A673 (cell line): ENCODE results near the gene ZCCHC24. TPM values are rescaled to one million over a fixed set of nuclear protein-coding genes. Genes with fewer than 3 reads are reported as not detected.
"Not testable (repeated sequence)": the region's sequence is repeated elsewhere in the genome, so short reads cannot be mapped to it uniquely, and the experiment has no call there.

Source experiments
- BruUV-seq: library from RNA; stranded (reverse); fragments of 400-500 nt; replicated peaks from 2 replicates; lab custom pipeline; 2021; lab: Mats Ljungman, UMichigan
- CTCF ChIA-PET: fragments of 300-600 bp; sonication (Branson Sonifier 250); formaldehyde crosslinking; loops from one replicate; lab custom pipeline; 2022; ENCODE audit warnings: antibody characterized with exemption; lab: Charles Lee
- POLR2A ChIA-PET: fragments of 300-600 bp; sonication (Branson Sonifier 250); formaldehyde crosslinking; loops from one replicate; lab custom pipeline; 2022; ENCODE audit warnings: antibody characterized with exemption; ENCODE audit not compliant: low non-redundant PET; lab: Charles Lee
- DNase-seq: peaks from one replicate; pipeline ENCODE4 v3.0.0-alpha.2; 2015; ENCODE audit warnings: low spot score
- H3K27ac ChIP-seq: fragments of 200-600 bp; sonication (generic); 2 replicates; pipeline ENCODE4 v1.5.1; 2016; ENCODE audit warnings: mixed run types, low read depth, mild to moderate bottlenecking, mixed read lengths, antibody characterized with exemption, low read length; ENCODE audit not compliant: poor library complexity, severe bottlenecking
- H3K27me3 ChIP-seq: fragments of 200-600 bp; sonication (generic); replicated peaks from 2 replicates; pipeline ENCODE4 v1.6.1; 2017; ENCODE audit warnings: mixed run types, low read depth, mild to moderate bottlenecking, mixed read lengths, antibody characterized with exemption, low read length; ENCODE audit not compliant: insufficient read depth, poor library complexity
- H3K36me3 ChIP-seq: fragments of 200-600 bp; sonication (generic); 2 replicates; pipeline ENCODE4 v1.6.1; 2016; ENCODE audit warnings: mixed run types, mild to moderate bottlenecking, mixed read lengths, antibody characterized with exemption, low read length; ENCODE audit not compliant: insufficient read depth, poor library complexity, severe bottlenecking
- H3K4me1 ChIP-seq: fragments of 200-600 bp; sonication (generic); 2 replicates; pipeline ENCODE4 v1.6.1; 2017; ENCODE audit warnings: mixed run types, mild to moderate bottlenecking, mixed read lengths, antibody characterized with exemption, low read length; ENCODE audit not compliant: insufficient read depth, poor library complexity, severe bottlenecking
- H3K4me3 ChIP-seq: fragments of 200-600 bp; sonication (generic); 2 replicates; pipeline ENCODE4 v1.5.1; 2016; ENCODE audit warnings: low read depth, mixed run types, mild to moderate bottlenecking, mixed read lengths, low read length; ENCODE audit not compliant: poor library complexity, severe bottlenecking
- H3K9me3 ChIP-seq: fragments of 200-600 bp; sonication (generic); 2 replicates; pipeline ENCODE4 v1.6.1; 2016; ENCODE audit warnings: mixed run types, low read depth, mild to moderate bottlenecking, mixed read lengths, antibody characterized with exemption, low read length; ENCODE audit not compliant: poor library complexity, severe bottlenecking
- EZH2 ChIP-seq: fragments of 200-600 bp; sonication (generic); IDR thresholded peaks from 2 replicates; pipeline ENCODE4 v1.6.1; 2017; ENCODE audit warnings: borderline replicate concordance, low read depth, mild to moderate bottlenecking, mixed read lengths, antibody characterized with exemption, low read length; ENCODE audit not compliant: poor library complexity, severe bottlenecking
- intact Hi-C: fragments of 100-400 bp; cut with micrococcal nuclease; formaldehyde crosslinking; loops from one replicate; pipeline ENCODE4 v1.10.0; 2022; ENCODE audit not compliant: unreplicated experiment
- total RNA-seq: library from RNA; stranded (reverse); gene quantifications from 2 replicates; pipeline ENCODE4 v1.2.3, GENCODE V29; 2021
- TF ChIP-seq, protein P1 (sequence below): fragments of 300-800, 200-600 bp; sonication (generic); conservative IDR thresholded peaks from 2 replicates; pipeline ENCODE4 v1.5.1; 2017; ENCODE audit warnings: low read depth, mild to moderate bottlenecking, antibody characterized with exemption, low read length, moderate library complexity, mixed read lengths

Gene ZCCHC24
- total RNA-seq, 1 experiment from 2014 or later = 9.8 TPM

DNA sequence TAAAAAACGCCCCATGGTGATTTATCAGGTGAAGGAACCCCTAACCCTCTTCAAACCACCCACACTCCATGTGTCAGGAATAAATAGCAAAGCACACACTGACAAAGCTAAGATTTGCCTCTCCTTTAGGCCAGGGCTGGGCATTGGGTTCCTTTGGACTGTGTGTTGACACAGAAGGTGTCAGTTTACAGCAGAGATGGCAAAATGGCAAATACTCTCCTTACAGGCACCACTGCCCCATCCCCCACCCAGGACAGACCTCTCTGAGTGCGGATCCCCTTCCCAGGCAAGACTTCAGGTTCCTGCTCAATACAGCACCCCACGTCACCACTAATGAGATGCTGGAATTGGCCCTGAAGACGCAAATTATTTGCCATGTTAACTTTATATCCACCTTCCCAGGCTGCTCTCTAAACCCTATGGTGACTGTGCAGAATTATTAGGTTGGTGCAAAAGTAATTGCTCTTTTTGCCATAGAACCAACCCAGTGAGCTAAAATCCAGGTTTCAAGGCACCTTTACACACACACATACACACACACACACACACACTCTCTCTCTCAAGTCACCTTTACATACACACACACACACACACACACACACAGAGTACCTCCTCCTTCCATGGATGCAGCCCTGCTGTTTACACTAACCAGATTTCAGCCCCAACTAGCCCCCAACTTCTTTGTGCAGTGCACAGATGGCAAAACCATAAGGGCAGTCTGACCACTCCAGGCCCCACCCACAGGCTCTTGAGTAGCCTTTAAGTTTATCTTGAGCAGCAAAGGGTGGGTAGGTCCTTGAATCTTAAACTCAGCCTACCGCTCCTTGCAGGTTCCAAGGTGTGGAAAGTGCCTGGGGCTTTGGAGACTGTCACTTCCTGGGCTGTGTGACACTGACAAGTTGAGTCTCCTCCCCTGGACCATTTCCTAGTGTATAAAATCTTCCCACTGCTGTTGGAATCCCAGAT lies 4.0 kb upstream of the ZCCHC24 start:
- intact Hi-C loops = no loop called here

DNA sequence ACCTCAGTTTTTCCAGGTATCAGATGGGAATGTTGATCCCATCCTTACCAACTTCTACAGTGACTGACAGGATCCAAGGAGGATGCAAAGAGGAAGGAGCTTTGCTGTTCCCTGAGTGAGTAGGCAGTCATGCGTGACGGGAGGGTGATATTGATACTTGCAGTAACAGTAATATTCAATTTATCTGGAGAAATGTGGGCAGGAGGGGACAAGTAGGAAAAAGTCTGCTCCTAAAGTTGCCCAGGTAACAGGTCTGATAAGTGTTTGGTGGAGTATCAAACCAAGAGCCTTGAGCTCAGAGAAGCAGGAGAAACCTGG lies 3.3 kb upstream of the ZCCHC24 start:
- Histone ChIP-seq H3K4me3 (no peak overlapping the region), H3K36me3 (no peaks in the 10 kb centered on the region), H3K9me3 (no peaks in the 10 kb centered on the region), H3K27me3 (no peaks in the 10 kb centered on the region), H3K4me1 (peaks cover 20% of the 10 kb centered on the region), H3K27ac (no peak overlapping the region)
- intact Hi-C loops = no loop called here
- DNase-seq = no peak
- BruUV-seq = no TSS peak
- no peak for TF ChIP-seq EZH2
- TF ChIP-seq, protein P1, sequence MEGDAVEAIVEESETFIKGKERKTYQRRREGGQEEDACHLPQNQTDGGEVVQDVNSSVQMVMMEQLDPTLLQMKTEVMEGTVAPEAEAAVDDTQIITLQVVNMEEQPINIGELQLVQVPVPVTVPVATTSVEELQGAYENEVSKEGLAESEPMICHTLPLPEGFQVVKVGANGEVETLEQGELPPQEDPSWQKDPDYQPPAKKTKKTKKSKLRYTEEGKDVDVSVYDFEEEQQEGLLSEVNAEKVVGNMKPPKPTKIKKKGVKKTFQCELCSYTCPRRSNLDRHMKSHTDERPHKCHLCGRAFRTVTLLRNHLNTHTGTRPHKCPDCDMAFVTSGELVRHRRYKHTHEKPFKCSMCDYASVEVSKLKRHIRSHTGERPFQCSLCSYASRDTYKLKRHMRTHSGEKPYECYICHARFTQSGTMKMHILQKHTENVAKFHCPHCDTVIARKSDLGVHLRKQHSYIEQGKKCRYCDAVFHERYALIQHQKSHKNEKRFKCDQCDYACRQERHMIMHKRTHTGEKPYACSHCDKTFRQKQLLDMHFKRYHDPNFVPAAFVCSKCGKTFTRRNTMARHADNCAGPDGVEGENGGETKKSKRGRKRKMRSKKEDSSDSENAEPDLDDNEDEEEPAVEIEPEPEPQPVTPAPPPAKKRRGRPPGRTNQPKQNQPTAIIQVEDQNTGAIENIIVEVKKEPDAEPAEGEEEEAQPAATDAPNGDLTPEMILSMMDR = no peak
- POLR2A ChIA-PET = no interaction called here
- CTCF ChIA-PET = no interaction called here

More for the DNA sequence above, 4.0 kb upstream of the ZCCHC24 start:
- ChIA-PET CTCF (no interaction called here), POLR2A (no interaction called here)
- peaks cover 13% of the 10 kb centered on the region for H3K4me1 ChIP-seq
- no peaks in the 10 kb centered on the region for H3K9me3 ChIP-seq
- H3K27ac ChIP-seq = no peak overlapping the region
- BruUV-seq = no TSS peak
- DNase-seq = no peak
- no peak overlapping the region for H3K4me3 ChIP-seq
- no peaks in the 10 kb centered on the region for H3K27me3 ChIP-seq
- H3K36me3 ChIP-seq = no peaks in the 10 kb centered on the region
- no peak for TF ChIP-seq EZH2
- TF ChIP-seq, protein P1 = no peak

DNA sequence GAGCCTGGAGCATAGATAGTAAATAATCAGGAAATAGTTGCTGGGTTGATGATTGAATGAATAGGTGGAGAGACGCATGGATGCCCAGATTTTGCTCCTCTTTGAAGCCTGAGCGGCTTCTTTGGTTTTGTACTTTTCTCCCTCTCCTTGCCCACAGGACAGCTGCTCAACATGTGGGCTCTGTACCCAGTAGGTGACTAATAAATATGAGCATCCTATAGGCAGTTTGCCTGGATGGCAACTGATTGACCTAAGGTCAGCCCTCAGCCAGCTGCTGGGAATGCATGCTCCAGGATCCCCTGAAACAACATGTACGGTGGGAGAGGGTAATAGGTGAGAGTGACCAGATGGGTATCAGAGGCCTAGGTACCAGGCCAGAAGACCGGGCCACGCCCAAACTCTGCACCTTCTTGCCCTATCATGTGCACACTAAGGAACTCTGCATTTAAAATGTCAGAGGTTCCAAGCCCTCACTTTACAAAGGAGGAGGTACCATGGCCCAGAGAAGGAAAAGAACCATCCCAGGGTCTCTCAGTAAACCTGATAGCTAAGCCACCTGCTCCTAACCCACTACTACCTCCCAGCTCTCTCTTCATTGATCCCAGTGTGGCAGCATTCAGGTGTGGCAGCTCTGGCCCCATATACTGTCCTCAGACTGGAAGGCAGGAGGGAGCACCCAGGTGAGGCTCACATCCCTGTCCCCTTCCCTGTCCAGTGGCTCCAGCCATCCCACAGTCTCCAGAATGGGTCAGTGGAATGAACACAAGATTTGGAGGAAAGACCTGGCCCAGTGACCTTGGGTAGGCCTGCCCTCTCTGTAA lies 2.7 kb upstream of the ZCCHC24 start:
- H3K27ac ChIP-seq = no peak overlapping the region
- H3K27me3 ChIP-seq = no peaks in the 10 kb centered on the region
- intact Hi-C loops = no loop called here
- ChIA-PET CTCF (no interaction called here), POLR2A (no interaction called here)
- no peak for TF ChIP-seq EZH2
- TF ChIP-seq, protein P1 = no peak
- no peak for DNase-seq
- no TSS peak for BruUV-seq
- H3K4me1 ChIP-seq = peaks cover 20% of the 10 kb centered on the region
- no peaks in the 10 kb centered on the region for H3K36me3 ChIP-seq
- no peak overlapping the region for H3K4me3 ChIP-seq
- H3K9me3 ChIP-seq = no peaks in the 10 kb centered on the region

DNA sequence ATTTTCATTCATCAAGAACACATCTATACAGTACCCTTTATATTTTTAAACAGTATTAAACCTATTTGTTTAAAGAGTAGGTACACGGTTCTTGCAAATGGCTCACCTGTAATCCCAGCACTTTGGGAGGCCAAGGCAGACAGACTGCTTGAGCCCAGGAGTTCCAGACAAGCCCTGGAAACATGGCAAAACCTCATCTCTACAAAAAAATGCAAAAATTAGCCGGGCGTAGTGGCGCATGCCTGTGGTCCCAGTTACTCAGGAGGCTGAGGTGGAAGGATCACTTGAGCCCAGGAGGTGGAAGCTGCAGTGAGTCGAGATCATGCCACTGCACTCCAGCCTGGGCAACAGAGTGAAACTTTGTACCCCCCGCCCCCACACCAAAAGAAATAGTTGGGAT lies 1.8 kb upstream of the ZCCHC24 start:
- not testable (repeated sequence) for H3K9me3 ChIP-seq
- CTCF ChIA-PET = interaction anchor here (0.7 kb wide), 1 partner anchor 17 kb away, joined by 5 read pairs; no protein-coding TSS in a partner anchor

More for the DNA sequence above, 1.8 kb upstream of the ZCCHC24 start:
- DNase-seq, H3K36me3 ChIP-seq, BruUV-seq, H3K27me3 ChIP-seq, H3K4me3 ChIP-seq, POLR2A ChIA-PET, H3K27ac ChIP-seq, intact Hi-C loops: not testable (repeated sequence)
- H3K4me1 ChIP-seq = peaks cover 20% of the 10 kb centered on the region
